Measurements from ENCODE around the gene TMEM229B. TPM values are rescaled to one million over a fixed set of nuclear protein-coding genes. Genes with fewer than 3 reads are reported as not detected.
A peak's percentile ranks its signal among the peaks of the same experiment; 100 is the strongest.
"Not testable (repeated sequence)": the region's sequence is repeated elsewhere in the genome, so short reads cannot be mapped to it uniquely, and the experiment has no call there.

TMEM229B gene
- total RNA-seq, 1 donor from 2014 or later: 3.9 TPM

DNA sequence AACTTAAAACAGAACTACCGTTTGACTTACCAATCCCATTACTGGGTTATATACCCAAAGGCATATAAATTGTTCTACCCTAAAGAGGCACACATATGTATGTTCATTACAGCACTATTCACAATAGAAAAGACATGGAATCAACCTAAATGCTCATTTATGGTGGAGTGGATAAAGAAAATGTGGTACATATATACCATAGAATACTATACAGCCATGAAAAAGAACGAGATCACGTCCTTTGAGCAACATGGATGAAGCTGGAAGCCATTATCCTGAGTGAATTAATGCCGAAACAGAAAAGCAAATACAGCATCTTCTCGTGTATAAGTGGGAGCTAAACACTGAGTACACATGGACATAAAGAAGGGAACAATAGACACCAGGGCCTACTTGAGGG lies 31.8 kb downstream of the TMEM229B start:
- no peak for DNase-seq (ENCODE audit: low read depth)

DNA sequence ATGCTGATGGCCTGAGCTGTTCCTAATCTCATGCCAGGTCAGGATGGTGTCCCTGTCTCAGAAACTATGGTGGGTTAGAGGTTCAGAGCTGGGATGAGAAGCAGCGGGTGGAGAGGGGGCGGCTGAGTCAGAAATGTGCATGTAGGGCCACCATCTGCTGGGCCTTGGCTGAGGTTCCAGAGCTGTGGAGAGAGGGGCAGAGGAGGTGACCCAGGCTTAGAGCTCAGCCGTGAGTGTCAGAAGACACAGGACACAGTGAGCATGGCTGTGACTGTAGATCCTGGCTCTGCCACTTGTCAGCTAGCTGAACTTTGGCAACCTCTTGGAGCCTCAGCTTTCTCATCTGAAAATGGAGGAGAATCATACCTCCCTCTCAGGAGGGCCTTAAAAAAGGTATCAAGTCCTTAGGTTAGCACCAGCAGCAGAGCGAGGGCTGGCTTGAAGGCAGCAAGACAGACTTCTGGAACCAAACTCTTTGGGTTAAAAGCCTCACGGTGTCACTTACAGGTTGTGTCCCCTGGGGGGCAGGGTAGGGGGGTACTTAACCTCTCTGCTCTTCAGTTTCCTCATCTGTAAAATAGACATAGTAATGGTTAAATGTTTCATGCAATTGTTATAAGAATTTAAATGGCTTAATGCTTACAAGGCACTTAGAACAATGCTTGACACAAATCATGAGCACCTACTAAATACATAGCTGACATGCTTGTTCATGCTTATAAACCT lies 34.8 kb downstream of the TMEM229B start:
- DNase-seq (ENCODE audit: low read depth): no peak

DNA sequence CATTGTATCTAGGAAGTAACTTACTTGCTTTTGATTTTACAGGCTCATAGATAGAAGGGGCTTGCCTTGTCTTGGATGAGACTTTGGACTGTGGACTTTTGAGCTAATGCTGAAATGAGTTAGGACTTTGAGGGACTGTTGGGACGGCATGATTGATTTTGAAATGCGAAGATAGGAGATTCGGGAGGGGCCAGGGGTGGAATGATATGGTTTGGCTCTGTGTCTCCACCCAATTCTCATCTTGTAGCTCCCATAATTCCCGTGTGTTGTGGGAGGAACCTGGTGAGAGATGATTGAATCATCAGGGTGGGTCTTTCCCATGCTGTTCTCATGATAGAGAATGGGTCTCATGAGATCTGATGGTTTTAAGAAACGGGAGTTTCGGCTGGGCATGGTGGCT lies 36.9 kb downstream of the TMEM229B start:
- DNase-seq (ENCODE audit: low read depth): not testable (repeated sequence)

DNA sequence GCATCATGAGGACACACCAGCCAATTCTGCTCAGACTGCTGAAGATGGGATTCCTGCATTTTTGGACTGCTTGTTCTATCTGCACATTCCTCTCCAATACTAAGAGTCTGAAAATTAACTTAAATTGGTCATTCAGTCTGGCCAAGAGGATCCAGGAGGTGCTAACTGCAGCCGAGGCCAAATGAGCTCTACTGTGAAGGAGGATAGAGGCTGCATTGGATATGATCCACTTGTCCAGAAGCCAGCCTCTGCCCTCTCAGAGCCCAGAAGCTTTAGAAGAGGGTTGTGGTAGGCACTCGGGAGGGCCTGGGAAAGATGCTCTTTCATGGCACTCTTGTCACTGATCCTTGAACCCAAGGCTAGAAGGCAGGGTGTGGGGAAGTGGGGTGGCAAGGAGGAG lies 39.4 kb downstream of the TMEM229B start:
- DNase-seq (ENCODE audit: low read depth): no peak

DNA sequence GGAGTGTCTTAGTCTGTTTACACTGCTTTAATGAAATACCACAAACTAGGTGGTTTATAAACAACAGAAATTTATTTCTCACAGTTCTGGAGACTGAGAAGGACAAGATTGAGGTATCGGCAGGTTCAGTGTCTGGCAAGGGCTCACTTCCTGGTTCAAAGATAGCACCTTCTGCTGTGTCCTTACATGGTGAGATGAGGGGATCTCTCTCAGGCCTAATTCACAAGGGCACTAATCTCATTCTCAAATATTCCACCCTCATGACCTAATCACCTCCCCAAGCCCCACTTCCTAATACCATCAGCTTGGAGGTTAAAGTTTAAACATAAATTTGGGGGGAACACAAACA lies 41.5 kb downstream of the TMEM229B start:
- no peak for DNase-seq (ENCODE audit: low read depth)

DNA sequence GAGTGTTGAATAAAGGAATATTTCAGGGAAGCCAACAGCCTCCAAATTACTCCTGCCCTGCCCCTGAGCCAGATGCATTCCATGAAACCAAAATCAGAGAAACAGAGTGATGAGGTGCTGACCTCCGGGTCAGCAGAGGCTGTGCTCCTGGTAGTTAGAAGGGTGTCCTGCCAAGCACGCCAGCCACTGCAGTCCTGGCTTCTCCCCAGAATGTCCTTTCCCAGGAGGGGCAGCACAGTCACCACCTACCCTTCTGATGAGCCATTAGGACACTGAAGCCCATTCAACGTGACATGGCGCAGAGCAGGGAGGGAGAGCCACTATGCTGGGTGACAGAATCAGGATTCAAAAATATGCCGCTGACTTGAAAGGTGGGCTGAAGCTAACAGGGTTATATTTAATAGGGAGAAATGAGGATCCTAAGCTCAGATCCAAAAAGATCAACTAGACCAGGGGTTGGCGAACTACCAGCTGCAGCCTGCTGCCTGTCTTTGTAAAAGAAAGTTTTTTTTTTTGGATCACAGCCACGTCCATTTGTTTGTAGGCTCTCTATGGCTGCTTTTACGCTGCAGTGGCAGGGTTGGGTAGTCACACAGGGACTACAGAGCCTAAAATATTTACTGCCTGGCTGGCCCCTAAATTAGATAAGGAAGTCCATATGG lies 42.0 kb downstream of the TMEM229B start:
- no peak for DNase-seq (ENCODE audit: low read depth)

DNA sequence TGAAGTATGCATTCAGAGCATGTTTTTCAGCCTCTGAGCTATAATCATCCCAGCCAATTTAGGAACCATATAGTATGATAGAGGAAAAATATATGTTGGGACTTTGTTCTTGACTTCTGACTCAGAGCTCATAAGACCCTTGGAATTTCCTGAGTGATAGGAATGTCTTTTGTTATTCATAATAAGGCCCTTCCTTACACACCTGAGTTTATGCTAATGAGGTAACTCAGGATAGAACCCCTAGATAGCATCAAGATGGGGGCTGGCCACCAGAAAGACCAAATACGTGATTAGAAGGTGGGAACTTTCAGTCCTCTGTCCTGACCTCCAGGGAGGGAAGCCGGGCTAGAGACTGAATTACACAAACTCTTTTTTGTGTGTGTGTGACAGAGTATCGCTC lies 44.1 kb downstream of the TMEM229B start:
- no peak for DNase-seq (ENCODE audit: low read depth)

DNA sequence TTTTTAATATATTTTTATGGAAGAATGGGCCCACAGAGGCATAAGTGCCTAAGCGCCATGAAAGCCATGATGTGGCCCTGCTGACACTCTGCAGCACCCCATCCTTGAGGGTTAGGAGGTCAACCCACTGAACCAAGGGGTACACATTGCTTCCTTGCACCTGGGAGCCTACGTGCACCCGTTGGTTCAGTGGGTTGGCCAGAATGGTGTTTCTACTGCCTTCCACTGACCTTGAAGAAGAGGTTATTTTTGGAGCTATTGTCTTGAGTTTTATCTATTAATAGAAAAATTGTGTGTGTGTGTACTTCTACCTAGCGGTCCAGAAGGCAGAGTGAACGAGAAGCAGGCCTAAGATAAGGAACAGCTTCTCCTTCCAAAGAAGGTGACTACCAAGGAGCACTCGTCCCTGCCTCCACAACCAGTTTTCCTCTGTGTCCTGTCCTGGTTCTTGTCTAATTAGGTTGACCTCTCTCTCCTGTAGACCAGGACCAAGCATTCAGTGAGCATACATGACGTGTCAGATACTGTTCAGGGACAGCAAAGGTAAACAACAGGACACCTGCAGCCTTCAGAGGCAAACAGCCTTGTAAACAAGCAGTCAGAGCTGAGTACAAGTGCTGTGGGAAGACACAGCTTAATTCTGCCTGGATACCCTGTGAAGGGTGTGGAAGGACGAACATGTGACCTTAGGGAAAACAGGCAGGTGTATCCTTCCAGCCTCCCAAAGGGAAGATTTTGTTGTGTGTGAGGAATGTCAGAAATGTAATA lies 46.2 kb downstream of the TMEM229B start:
- no peak for DNase-seq (ENCODE audit: low read depth)

DNA sequence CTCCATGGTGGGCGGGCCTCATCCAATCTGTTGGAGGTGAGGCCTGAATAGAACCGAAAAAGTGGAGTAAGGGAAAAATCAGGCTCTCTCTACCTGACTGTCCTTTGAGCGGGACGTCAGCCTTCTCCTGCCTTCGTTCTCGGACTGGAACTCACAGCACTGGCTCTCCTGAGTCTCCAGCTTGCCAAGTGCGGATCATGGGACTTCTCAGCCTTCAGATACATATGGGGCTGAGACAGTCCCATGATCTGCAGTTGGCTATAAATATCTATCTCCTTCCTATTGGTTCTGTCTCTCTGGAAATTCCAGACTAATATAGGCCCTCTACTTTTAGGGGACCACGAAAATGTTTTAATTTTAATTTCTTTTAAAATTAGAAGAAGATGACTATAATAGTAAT lies 46.8 kb downstream of the TMEM229B start:
- no peak for DNase-seq (ENCODE audit: low read depth)

DNA sequence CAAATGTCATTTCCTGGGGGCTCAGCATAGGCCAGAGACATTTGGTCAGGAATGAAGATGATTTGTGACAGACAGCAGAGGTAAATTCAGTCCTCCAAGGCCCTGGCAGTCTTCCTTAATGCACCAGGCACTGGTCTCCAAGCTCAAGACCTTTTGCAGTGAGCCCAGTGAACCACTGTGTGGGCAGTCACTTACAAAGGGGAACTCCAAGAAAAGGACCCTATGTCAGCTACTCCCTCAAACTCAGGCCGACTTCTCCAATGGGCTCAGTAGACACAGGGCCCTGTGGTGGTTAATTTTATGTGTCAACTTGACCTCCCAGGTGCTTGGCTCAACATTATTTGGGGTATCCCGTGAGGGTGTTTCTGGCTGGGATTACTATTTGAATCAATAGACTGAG lies 47.3 kb downstream of the TMEM229B start:
- DNase-seq (ENCODE audit: low read depth): no peak

DNA sequence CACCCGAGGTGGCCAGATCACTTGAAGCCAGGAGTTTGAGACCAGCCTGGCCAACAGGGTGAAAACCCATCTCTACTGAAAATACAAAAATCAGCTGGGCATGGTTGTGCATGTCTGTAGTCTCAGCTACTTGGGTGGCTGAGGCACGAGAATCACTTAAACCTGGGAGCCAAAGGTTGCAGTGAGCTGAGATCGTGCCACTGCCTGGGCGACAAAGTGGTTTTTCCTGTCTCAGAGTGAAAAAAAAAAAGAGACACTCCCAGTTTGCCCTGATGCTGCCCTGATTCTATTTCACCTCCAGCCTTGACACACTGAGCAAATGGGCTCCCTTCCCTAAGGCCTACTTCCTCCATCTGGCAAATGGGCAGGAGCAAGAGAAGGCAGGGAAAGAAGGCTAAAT lies 48.0 kb downstream of the TMEM229B start:
- DNase-seq (ENCODE audit: low read depth): no peak

DNA sequence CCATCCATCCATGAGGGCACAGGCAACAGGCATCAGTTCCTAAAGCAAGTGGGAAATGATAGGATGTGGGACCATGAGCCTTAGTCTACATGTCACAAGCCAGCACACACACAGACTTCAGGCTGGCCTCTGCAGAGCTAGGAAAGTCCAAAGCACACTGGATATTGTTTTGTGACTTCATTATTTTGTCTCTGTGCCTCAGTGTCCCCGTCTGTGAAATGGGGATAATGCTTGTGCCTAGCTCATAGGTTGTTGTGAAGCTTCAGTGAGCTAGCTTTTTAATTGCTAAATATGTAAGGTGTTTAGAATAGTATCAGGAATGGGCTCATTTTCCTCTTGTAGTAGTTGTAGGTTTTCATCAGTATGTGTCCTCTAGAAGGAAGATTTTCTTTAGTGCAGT lies 49.6 kb downstream of the TMEM229B start:
- DNase-seq (ENCODE audit: low read depth): no peak

DNA sequence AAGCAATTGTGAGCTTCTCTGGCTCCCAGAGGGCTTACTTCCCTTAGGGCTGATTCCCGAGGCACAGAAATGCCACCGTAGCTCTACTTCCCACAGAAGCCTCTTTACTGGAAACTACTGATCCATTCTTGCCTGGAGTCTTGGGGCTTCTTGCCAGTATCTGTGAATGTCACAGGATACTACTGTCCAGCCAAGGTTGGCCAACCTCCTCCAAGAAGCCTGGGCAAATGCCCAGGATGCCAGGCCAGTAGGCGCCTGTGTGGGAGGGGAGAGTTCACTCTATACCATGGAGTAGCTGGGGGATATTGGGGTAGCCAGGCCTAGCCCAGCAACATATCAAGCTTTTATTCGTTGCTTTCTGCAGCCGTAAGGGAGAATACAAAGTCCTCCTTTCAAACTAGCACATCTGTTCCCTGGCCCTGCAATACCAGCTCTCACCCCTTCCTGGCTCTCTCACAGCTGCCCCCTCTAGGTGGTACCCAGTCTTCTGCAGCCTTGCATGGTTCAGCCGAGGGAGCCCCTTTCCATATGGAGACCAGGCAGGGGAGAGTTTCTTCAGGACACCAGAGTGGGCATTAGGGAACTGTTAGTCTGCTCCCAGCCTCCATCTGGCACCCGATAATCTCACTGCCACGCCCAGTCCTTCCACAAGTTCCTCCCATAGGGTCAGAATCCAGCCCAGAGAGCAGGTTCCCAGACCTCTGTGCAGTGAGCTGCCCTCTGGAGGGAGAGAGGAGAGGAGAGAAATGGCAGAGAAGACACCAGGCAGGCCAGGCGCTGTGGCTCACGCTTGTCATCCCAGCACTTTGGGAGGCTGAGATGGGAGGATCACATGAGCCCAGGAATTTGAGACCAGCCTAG lies 52.3 kb downstream of the TMEM229B start:
- DNase-seq (ENCODE audit: low read depth): no peak

DNA sequence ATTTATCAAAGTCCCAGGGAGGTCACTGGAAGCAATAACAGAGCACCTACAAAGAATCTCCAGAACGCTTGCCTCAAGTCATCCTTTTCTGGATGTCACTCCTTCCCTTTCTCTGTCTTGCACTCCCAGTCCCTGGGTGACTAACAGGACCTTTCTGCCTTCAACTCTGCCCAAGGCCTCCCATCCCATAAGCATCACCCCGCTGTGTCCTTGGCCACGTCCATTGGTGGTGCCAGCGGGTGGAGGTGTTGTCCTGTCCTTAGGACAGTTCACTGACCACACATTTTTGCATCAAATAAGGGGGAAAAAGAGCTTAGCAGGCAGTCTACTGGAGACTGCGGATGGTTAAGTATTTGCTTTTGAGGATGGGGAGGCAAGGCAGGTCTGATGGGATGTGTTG lies 52.9 kb downstream of the TMEM229B start:
- DNase-seq (ENCODE audit: low read depth): no peak

DNA sequence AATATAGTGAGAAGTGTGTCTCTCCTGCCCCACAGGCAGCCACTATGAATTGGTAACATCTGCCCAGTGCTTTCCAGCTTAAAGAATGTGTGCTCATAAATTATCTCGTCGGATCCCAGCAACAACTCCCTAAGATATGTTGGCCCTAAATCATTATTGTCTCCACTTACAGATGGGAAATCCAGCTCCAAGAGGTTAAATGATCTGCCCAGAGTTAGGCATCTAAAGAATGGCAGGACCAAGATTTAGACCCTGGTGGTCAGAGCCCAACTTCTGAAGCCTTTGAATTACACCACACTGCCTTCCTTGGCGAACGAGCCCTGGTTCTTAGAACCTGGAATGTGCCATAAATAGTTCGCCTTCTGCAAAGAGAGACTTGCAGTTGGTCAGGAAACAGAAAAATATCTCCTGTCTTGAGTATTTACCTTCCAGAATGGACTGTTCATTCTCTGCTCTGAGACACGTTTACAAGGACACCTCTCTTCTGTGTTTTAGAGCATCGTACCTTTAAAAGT lies 56.4 kb downstream of the TMEM229B start:
- no peak for DNase-seq (ENCODE audit: low read depth)

DNA sequence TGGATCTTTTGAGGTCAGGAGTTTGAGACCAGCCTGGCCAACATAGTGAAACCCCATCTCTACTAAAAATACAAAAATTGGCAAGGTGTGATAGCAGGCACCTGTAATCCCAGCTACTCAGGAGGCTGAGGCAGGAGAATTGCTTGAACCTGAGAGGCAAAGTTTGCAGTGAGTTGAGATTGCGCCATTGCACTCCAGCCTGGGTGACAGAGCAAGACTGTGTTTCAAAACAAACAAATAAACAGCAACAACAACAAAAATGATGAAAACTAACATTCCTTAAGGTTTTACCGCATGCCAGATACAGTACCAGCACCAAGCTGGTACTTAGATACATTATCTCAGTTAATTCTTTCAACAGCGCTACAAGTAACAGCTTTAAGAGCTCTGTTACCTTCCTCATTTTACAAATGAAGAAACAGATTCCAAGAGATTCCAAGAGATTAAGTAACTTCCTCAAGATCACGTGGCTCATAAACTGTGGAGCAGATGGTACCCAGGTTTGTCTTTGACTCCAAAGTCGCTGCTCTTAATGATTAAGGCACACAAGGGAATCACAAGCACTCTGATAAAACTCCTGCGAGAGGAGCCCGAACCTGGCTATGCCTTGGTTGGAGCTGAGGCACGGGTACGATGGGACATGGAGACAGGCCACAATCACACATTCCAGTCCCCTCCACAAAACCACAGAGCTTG lies 58.9 kb downstream of the TMEM229B start:
- no peak for DNase-seq (ENCODE audit: low read depth)

DNA sequence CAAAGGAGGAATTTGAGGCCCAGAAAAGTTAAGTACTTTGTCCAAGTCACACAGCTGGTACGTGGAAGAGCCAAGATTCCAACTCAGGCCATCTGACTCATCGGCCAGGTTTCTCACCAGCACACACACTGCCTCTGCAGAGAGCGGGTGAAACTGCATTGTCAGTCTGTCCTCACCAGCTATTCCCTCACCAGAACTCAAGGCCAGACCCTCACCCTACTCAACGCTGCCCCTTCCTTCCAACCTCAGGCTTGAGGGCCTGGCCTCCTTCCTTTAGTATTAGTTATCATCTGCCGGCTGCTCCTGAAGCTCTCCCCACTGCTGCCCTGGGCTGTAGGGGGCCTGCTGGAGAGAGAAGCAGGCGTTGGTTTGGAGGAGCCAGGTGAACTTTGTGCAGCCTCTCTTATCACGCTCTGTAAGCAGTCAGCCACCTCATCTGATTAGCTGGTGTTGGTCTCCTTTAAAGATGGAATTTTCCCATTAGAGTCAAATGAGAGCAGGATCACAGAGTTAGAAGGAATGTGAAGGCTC lies 60.0 kb downstream of the TMEM229B start:
- DNase-seq (ENCODE audit: low read depth): peak; percentile 21

DNA sequence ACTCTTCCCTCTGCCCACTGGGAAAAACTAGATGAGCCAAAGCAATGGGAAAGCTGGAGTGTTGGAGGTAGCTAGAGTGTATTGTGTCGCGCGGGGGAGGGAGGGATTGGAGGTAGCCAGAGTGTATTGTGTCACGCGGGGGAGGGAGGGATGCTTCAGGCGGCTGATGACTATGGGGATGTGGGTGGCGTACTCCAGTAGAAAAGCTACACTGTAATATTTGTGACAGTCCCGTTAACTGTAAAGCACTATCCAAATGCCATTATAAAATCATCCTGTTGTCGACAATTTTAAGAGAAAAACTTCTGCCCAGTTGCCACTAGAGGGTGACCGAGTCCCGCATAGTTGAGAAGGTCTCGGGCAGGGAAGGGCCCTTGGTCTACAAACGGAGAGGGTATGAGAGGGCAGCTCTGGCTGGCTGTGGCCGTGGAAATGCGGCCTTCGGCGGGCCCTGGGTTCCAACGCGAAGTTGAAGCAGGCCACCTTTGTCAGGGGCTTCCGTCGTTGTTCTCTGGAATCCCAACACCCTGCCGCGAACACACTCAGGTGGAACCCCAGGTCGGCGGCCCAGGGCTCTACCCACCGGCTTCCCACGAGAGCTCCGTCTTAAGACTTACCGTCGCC lies 61.4 kb downstream of the TMEM229B start:
- peak; percentile 79 for DNase-seq (ENCODE audit: low read depth)

DNA sequence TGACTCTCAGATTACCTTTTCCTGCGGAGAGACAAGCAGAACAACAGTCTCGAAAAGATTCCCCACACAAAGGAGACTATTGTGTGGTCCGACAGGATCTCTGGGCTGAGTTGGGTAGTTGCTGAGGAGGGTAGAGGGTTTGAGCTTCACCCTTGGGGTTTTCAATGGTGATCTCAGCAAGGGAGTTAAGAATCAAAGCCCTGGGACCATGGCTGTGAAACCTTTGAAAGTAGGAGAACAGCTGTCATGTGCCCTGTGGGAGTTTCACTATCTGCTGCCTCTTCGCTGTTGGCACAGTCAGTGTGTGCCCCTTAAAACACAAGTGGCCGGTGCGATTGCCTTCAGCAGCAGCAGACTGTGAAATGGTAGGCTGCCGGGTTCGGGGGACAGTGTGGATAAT lies 62.4 kb downstream of the TMEM229B start:
- DNase-seq (ENCODE audit: low read depth): no peak

DNA sequence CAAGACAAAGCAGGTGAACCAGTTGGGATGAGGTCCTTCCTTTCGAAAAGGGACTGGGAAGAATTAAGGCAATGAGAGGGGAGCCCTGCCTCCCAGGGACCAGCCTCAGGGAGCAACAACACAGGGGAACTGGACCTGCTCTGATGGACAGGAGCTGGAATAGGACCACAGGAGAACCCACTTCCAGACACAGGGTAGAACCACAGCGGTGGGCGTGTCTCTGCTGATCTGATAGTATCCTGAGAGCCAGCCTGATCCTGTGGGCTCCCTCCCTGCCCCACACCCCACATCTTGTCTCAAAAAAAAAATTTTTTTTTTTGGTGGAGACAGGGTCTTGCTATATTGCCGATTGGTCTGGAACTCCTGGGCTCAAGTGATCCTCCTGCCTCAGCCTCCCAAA lies 62.9 kb downstream of the TMEM229B start:
- no peak for DNase-seq (ENCODE audit: low read depth)

DNA sequence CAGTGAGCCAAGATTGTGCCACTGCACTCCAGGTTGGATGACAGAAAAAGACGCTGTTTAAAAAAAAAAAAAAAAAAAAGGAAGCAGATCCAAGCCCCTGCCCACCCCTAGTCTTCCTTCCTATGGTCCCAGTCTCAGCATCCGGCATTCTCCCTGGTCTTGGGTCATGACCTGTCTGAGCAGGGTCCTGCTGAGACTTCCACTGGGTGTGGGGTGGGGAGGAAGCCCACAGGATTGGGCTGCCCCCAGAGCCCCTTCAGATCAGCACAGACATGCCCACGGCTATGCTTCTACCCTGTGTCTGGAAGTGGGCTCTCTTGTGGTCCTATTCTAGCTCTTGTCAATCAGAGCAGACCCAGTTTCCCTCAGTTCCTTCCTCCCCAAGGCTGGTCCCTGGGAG lies 64.0 kb downstream of the TMEM229B start:
- no peak for DNase-seq (ENCODE audit: low read depth)

Data from renal cortical epithelial cell (primary cell).